ENCODE data around the gene HOXB6.

DNA sequence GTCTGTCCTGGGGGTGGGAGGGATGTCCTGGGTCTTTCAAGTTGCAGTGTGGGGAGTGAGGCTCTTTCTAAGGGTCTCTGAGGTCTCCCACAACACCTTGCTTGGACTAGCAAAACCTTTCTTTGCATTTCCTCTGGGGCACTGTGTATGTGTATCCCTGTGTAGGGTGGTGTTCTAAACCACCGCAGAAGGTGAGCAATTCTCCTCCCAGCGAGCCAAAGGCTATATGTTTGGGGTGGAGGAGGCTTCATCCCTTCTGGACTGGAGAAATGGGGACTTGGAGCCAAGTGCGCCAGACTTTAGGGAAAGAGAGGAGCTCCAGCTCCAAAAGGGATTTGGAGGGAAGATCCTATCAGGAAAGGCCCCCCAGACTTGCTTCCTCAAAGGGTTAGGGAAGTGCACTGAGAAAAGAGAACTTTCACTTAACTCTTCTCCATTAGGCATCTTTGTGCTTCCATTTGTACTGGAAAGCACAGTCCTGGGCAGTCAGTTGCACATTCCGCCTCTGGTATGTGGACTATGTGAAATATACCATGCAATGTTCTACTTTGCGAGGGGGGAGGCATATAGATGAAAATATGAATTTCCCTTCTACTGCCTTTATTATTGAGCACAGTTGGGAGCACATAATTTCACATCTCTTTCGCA is 40.2 kb upstream of the HOXB6 start:
- TF ChIP-seq, protein P1, sequence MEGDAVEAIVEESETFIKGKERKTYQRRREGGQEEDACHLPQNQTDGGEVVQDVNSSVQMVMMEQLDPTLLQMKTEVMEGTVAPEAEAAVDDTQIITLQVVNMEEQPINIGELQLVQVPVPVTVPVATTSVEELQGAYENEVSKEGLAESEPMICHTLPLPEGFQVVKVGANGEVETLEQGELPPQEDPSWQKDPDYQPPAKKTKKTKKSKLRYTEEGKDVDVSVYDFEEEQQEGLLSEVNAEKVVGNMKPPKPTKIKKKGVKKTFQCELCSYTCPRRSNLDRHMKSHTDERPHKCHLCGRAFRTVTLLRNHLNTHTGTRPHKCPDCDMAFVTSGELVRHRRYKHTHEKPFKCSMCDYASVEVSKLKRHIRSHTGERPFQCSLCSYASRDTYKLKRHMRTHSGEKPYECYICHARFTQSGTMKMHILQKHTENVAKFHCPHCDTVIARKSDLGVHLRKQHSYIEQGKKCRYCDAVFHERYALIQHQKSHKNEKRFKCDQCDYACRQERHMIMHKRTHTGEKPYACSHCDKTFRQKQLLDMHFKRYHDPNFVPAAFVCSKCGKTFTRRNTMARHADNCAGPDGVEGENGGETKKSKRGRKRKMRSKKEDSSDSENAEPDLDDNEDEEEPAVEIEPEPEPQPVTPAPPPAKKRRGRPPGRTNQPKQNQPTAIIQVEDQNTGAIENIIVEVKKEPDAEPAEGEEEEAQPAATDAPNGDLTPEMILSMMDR (IDR thresholded peaks at IDR 0.05), result no peak
- no peak for TF ChIP-seq POLR2A (IDR thresholded peaks at IDR 0.05)

Measured in adrenal gland (tissue), 5 donors.